ENCODE data around the gene TTC23L.

Gene TTC23L

GRCh38 chr5:34923694-34924461 is 84.9 kb downstream of the TTC23L start:
- TF ChIP-seq MAX (IDR thresholded peaks at IDR 0.05; ENCODE audit: low read depth, low read length) (no peak), POLR2A (IDR thresholded peaks at IDR 0.05; ENCODE audit: extremely low read depth, insufficient read length) (no peak), MYC (IDR thresholded peaks at IDR 0.05; ENCODE audit: low read depth, low read length) (0 out of 2 replicates have a peak, but pooled peaks have one; percentile 34)
- TF ChIP-seq, protein P1, sequence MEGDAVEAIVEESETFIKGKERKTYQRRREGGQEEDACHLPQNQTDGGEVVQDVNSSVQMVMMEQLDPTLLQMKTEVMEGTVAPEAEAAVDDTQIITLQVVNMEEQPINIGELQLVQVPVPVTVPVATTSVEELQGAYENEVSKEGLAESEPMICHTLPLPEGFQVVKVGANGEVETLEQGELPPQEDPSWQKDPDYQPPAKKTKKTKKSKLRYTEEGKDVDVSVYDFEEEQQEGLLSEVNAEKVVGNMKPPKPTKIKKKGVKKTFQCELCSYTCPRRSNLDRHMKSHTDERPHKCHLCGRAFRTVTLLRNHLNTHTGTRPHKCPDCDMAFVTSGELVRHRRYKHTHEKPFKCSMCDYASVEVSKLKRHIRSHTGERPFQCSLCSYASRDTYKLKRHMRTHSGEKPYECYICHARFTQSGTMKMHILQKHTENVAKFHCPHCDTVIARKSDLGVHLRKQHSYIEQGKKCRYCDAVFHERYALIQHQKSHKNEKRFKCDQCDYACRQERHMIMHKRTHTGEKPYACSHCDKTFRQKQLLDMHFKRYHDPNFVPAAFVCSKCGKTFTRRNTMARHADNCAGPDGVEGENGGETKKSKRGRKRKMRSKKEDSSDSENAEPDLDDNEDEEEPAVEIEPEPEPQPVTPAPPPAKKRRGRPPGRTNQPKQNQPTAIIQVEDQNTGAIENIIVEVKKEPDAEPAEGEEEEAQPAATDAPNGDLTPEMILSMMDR (IDR thresholded peaks at IDR 0.05; ENCODE audit: low read depth, low read length), result no peak
- H3K4me3 ChIP-seq (ENCODE audit: low read depth, low read length), result no peak overlapping the region
- DNase-seq (ENCODE audit: low read depth), result peak; percentile 85

DNA sequence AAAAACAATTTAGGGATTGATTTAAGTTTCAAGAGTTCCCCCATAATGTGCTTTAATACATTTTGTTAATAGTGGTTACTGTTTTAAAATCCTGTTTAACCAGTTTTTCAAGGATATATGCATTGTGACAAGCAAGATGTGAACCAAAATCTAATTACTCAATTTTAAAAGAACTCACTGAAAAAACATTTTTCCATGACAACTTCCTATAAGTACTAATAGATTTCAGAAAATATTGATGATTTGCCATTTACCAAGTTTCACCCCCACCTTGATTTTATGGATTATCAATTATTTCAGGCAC is 85.5 kb downstream of the TTC23L start:
- H3K4me3 ChIP-seq (ENCODE audit: low read depth, low read length), result no peak overlapping the region

GRCh38 chr5:34926318-34926888 is 87.4 kb downstream of the TTC23L start:
- TF ChIP-seq, protein P1 (IDR thresholded peaks at IDR 0.05; ENCODE audit: low read depth, low read length), result no peak
- TF ChIP-seq MYC (IDR thresholded peaks at IDR 0.05; ENCODE audit: low read depth, low read length) (no peak), POLR2A (IDR thresholded peaks at IDR 0.05; ENCODE audit: extremely low read depth, insufficient read length) (no peak)
- H3K4me3 ChIP-seq (ENCODE audit: low read depth, low read length), result no peak overlapping the region
- DNase-seq (ENCODE audit: low read depth), result no peak

More for the DNA sequence above, 85.5 kb downstream of the TTC23L start:
- no peak for DNase-seq (ENCODE audit: low read depth)
- TF ChIP-seq, protein P1 (IDR thresholded peaks at IDR 0.05; ENCODE audit: low read depth, low read length), result no peak
- TF ChIP-seq POLR2A (IDR thresholded peaks at IDR 0.05; ENCODE audit: extremely low read depth, insufficient read length) (no peak), MYC (IDR thresholded peaks at IDR 0.05; ENCODE audit: low read depth, low read length) (no peak), MAX (IDR thresholded peaks at IDR 0.05; ENCODE audit: low read depth, low read length) (no peak)

- H3K4me3 ChIP-seq (ENCODE audit: low read depth, low read length), result no peak overlapping the region
- DNase-seq (ENCODE audit: low read depth), result no peak
- TF ChIP-seq MYC (IDR thresholded peaks at IDR 0.05; ENCODE audit: low read depth, low read length) (no peak), MAX (IDR thresholded peaks at IDR 0.05; ENCODE audit: low read depth, low read length) (no peak), POLR2A (IDR thresholded peaks at IDR 0.05; ENCODE audit: extremely low read depth, insufficient read length) (no peak)
- TF ChIP-seq, protein P1 (IDR thresholded peaks at IDR 0.05; ENCODE audit: low read depth, low read length), result no peak
These were observed 88.8 kb downstream of the TTC23L start for GRCh38 chr5:34927785-34928184.

- peak; percentile 51 for DNase-seq (ENCODE audit: low read depth)
- TF ChIP-seq POLR2A (IDR thresholded peaks at IDR 0.05; ENCODE audit: extremely low read depth, insufficient read length) (no peak), MYC (IDR thresholded peaks at IDR 0.05; ENCODE audit: low read depth, low read length) (no peak), MAX (IDR thresholded peaks at IDR 0.05; ENCODE audit: low read depth, low read length) (no peak)
- TF ChIP-seq, protein P1 (IDR thresholded peaks at IDR 0.05; ENCODE audit: low read depth, low read length), result no peak
- no peak overlapping the region for H3K4me3 ChIP-seq (ENCODE audit: low read depth, low read length)
These were observed 89.3 kb downstream of the TTC23L start for GRCh38 chr5:34928267-34928666.

Measured in NB4 (cell line).